ENCODE measurements around the gene KMT2C.
"Not testable (repeated sequence)": the region's sequence is repeated elsewhere in the genome, so short reads cannot be mapped to it uniquely, and the experiment has no call there.

DNA sequence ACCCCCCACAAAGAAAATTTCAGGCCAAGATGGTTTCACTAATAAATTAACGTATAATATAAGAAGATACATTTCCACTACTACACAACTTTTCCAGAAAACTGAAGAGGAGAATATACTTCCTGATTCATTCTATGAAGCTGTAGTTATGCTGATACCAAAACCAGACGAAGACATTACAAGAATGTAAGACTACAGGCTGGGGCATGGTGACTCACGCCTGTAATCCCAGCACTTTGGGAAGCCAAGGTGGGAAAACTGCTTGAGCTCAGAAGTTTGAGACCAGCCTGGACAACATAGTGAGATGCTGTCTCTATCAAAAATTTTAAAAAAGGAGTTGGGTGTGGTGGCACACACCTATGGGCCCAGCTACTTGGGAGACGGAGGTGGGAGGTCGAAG, 201.4 kb downstream of the KMT2C start:
- TF ChIP-seq, protein P1, sequence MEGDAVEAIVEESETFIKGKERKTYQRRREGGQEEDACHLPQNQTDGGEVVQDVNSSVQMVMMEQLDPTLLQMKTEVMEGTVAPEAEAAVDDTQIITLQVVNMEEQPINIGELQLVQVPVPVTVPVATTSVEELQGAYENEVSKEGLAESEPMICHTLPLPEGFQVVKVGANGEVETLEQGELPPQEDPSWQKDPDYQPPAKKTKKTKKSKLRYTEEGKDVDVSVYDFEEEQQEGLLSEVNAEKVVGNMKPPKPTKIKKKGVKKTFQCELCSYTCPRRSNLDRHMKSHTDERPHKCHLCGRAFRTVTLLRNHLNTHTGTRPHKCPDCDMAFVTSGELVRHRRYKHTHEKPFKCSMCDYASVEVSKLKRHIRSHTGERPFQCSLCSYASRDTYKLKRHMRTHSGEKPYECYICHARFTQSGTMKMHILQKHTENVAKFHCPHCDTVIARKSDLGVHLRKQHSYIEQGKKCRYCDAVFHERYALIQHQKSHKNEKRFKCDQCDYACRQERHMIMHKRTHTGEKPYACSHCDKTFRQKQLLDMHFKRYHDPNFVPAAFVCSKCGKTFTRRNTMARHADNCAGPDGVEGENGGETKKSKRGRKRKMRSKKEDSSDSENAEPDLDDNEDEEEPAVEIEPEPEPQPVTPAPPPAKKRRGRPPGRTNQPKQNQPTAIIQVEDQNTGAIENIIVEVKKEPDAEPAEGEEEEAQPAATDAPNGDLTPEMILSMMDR (IDR thresholded peaks at IDR 0.05): not testable (repeated sequence)
- TF ChIP-seq EP300, POLR2A (IDR thresholded peaks at IDR 0.05): not testable (repeated sequence)
